ENCODE data around the gene UNC5A.

- no peak for TF ChIP-seq PPARA (CRISPR knock-in tag; IDR thresholded peaks at IDR 0.05; ENCODE audit: borderline replicate concordance)
- TF ChIP-seq ZC3H10 (CRISPR knock-in tag; IDR thresholded peaks at IDR 0.05), result no peak
- TF ChIP-seq, protein P1, sequence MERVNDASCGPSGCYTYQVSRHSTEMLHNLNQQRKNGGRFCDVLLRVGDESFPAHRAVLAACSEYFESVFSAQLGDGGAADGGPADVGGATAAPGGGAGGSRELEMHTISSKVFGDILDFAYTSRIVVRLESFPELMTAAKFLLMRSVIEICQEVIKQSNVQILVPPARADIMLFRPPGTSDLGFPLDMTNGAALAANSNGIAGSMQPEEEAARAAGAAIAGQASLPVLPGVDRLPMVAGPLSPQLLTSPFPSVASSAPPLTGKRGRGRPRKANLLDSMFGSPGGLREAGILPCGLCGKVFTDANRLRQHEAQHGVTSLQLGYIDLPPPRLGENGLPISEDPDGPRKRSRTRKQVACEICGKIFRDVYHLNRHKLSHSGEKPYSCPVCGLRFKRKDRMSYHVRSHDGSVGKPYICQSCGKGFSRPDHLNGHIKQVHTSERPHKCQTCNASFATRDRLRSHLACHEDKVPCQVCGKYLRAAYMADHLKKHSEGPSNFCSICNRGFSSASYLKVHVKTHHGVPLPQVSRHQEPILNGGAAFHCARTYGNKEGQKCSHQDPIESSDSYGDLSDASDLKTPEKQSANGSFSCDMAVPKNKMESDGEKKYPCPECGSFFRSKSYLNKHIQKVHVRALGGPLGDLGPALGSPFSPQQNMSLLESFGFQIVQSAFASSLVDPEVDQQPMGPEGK (CRISPR knock-in tag; IDR thresholded peaks at IDR 0.05; ENCODE audit: borderline replicate concordance), result no peak
- no peak for TF ChIP-seq RARB (CRISPR knock-in tag; IDR thresholded peaks at IDR 0.05)
- no peak for TF ChIP-seq ZNF565 (CRISPR knock-in tag; conservative IDR thresholded peaks at IDR 0.05; ENCODE audit: low read depth)
- TF ChIP-seq, protein P2, sequence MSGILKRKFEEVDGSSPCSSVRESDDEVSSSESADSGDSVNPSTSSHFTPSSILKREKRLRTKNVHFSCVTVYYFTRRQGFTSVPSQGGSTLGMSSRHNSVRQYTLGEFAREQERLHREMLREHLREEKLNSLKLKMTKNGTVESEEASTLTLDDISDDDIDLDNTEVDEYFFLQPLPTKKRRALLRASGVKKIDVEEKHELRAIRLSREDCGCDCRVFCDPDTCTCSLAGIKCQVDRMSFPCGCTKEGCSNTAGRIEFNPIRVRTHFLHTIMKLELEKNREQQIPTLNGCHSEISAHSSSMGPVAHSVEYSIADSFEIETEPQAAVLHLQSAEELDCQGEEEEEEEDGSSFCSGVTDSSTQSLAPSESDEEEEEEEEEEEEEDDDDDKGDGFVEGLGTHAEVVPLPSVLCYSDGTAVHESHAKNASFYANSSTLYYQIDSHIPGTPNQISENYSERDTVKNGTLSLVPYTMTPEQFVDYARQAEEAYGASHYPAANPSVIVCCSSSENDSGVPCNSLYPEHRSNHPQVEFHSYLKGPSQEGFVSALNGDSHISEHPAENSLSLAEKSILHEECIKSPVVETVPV (CRISPR knock-in tag; IDR thresholded peaks at IDR 0.05), result no peak
- TF ChIP-seq ISL1 (CRISPR knock-in tag; IDR thresholded peaks at IDR 0.05), result no peak
- TF ChIP-seq ARNTL (CRISPR knock-in tag; IDR thresholded peaks at IDR 0.05; ENCODE audit: borderline replicate concordance, low read depth), result no peak
Measured at GRCh38 chr5:176862330-176862995, 52.1 kb downstream of the UNC5A start.

Measured in SK-N-SH treated with all-trans-retinoic acid at 6 μM for 48 hours (cell line).